ENCODE data around the gene RFX8. TPM values are rescaled to one million over a fixed set of nuclear protein-coding genes. Genes with fewer than 3 reads are reported as not detected.

Gene RFX8
- polyA plus RNA-seq, 1 of the 3 experiments (the other 2 are of a cell fraction), result 0.07 TPM

DNA sequence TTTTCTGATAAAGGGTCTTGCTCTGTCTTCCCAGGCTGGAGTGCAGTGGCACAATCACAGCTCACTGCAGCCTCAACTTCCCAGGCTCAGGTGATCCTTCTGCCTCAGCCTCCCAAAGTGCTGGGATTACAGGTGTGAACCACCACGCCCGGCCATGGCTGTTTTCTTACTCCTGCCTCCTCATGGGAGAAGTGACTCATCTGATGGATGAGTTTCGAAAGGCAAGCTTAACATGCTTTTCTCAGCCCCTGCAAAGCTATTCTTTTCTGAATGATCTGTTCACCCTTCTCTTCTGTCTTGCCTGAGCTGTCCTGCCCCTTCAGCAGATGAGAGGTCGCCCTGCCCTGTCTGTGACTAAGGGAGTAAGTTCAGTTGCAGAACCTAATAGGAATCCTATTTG lies 86.7 kb downstream of the RFX8 start:
- CTCF ChIA-PET, result interaction anchor here (0.7 to 3.7 kb wide), 13 partner anchors 9 to 618 kb away, joined by 3 to 34 read pairs (median 5); no protein-coding TSS in a partner anchor

DNA sequence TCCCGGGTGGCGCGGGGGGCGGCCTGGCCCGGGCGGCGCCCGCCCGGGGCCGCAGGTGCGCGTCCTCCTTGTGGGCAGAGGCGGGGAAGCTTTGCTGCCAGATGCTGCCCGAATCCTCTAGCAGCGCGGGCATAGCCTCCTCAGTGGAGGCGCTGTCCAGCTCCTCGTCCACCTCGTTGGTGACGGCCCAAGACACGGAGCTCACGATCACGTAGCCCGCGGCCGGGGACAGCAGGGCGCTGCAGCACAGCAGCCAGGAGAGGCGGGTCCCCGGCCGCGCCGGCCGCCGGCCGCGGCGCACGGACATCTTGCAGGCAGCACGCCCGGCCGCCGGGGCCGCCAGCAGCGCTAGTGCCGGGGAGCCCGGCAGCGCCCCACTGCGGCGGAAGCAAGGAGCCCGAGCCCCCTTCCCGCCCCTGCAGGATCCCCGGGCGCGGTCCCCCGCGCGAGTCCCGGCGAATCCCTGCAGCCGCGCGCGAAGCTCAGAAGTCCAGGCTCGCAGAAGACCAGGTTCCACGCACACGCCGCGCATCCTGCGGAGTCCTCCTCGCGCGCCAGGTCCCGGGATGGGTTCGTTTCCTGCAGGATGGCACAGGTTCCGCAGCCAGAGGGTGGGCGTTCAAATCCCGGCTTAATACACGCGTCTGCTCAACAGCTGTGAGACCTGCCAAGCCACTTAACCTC lies 87.6 kb downstream of the RFX8 start, which contains the start of gene CREG2:
TSS of gene CREG2 (minus strand) at position 353 of the 684 bp plus-strand sequence. CDS start at position 307, 46 bp downstream.
- POLR2A ChIA-PET, result interaction anchor here (1.2 to 1.3 kb wide), 2 partner anchors 14 to 79 kb away, joined by 3 to 4 read pairs; partner anchors contain the start of gene RNF149
- WGBS (ENCODE audit: low lambda C conversion rate), result 0% methylated on average over 27 of the region's 79 CpGs
- peak; percentile 93 for DNase-seq

More for the DNA sequence above, 86.7 kb downstream of the RFX8 start:
- TF ChIP-seq TCF12 (IDR thresholded peaks at IDR 0.05) (no peak), FOSL2 (IDR thresholded peaks at IDR 0.05; ENCODE audit: borderline replicate concordance, low read depth) (peak; percentile 63; the same call in 1 of the 2 replicates), RAD21 (IDR thresholded peaks at IDR 0.05; ENCODE audit: low read length) (no peak)
- TF ChIP-seq, protein P1, sequence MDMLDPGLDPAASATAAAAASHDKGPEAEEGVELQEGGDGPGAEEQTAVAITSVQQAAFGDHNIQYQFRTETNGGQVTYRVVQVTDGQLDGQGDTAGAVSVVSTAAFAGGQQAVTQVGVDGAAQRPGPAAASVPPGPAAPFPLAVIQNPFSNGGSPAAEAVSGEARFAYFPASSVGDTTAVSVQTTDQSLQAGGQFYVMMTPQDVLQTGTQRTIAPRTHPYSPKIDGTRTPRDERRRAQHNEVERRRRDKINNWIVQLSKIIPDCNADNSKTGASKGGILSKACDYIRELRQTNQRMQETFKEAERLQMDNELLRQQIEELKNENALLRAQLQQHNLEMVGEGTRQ (IDR thresholded peaks at IDR 0.05; ENCODE audit: borderline replicate concordance, low read depth, low read length), result no peak
- TF ChIP-seq, protein P2, sequence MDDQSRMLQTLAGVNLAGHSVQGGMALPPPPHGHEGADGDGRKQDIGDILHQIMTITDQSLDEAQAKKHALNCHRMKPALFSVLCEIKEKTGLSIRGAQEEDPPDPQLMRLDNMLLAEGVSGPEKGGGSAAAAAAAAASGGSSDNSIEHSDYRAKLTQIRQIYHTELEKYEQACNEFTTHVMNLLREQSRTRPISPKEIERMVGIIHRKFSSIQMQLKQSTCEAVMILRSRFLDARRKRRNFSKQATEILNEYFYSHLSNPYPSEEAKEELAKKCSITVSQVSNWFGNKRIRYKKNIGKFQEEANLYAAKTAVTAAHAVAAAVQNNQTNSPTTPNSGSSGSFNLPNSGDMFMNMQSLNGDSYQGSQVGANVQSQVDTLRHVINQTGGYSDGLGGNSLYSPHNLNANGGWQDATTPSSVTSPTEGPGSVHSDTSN (IDR thresholded peaks at IDR 0.05), result peak; percentile 68
- no peaks in the 10 kb centered on the region for H3K79me2 ChIP-seq (ENCODE audit: insufficient read depth)
- H3K27ac ChIP-seq (ENCODE audit: low read depth in 2 of 2, low read length in 1 of 2), result no peak overlapping the region
- no peak overlapping the region for H3K4me3 ChIP-seq (ENCODE audit: low read depth in 2 of 2, low read length in 1 of 2)
- DNase-seq, result no peak
- WGBS (ENCODE audit: low lambda C conversion rate), result 16% methylated on average over 4 of the region's 4 CpGs
- peaks cover 0 to 11% of the 10 kb centered on the region in 2 experiments; a peak in 1 of 4 replicates for H3K4me1 ChIP-seq (ENCODE audit: control insufficient read depth in 1 of 2, insufficient read depth in 2 of 2, low read depth in 1 of 2, low read length in 1 of 2)
- peaks cover 7% of the 10 kb centered on the region for H3F3A ChIP-seq (replicated peaks; ENCODE audit: insufficient read depth)
- peaks cover 5% of the 10 kb centered on the region; the same call in 1 of the 2 replicates for H3K27me3 ChIP-seq (ENCODE audit: insufficient read depth)
- H2AFZ ChIP-seq (ENCODE audit: low read depth), result no peak overlapping the region
- no peak overlapping the region for H3K9ac ChIP-seq
- H3K9me2 ChIP-seq, result no peaks in the 10 kb centered on the region
- POLR2A ChIA-PET, result no interaction called here
- no peaks in the 10 kb centered on the region for H4K20me1 ChIP-seq (ENCODE audit: insufficient read depth)
- H3K9me3 ChIP-seq, result no peaks in the 10 kb centered on the region
- H3K4me2 ChIP-seq, result peak overlapping the region; percentile 97
- no peaks in the 10 kb centered on the region for H3K36me3 ChIP-seq (replicated peaks in 1 of 2; ENCODE audit: control insufficient read depth in 1 of 2, insufficient read depth in 2 of 2, low read length in 1 of 2)

More for the DNA sequence above, 87.6 kb downstream of the RFX8 start, which contains the start of gene CREG2:
- Histone ChIP-seq H3K4me1 (ENCODE audit: control insufficient read depth in 1 of 2, insufficient read depth in 2 of 2, low read depth in 1 of 2, low read length in 1 of 2) (peaks cover 0 to 11% of the 10 kb centered on the region in 2 experiments; a peak in 1 of 4 replicates), H3K9me3 (no peaks in the 10 kb centered on the region), H3K4me2 (peak within 1 kb of the TSS; percentile 97), H3F3A (replicated peaks; ENCODE audit: insufficient read depth) (peaks cover 7% of the 10 kb centered on the region), H3K9ac (no peak within 1 kb of the TSS; the same call in 1 of the 2 replicates), H3K27me3 (ENCODE audit: insufficient read depth) (peaks cover 5% of the 10 kb centered on the region; the same call in 1 of the 2 replicates), H3K4me3 (ENCODE audit: low read depth in 2 of 2, low read length in 1 of 2) (peak within 1 kb of the TSS; percentile 61 to 66), H3K9me2 (no peaks in the 10 kb centered on the region), H3K79me2 (ENCODE audit: insufficient read depth) (no peaks in the 10 kb centered on the region), H3K36me3 (replicated peaks in 1 of 2; ENCODE audit: control insufficient read depth in 1 of 2, insufficient read depth in 2 of 2, low read length in 1 of 2) (no peaks in the 10 kb centered on the region), H3K27ac (ENCODE audit: low read depth in 2 of 2, low read length in 1 of 2) (no peak within 1 kb of the TSS), H4K20me1 (ENCODE audit: insufficient read depth) (no peaks in the 10 kb centered on the region), H2AFZ (ENCODE audit: low read depth) (peak within 1 kb of the TSS; percentile 82; the same call in 1 of the 2 replicates)
- TF ChIP-seq, protein P3, sequence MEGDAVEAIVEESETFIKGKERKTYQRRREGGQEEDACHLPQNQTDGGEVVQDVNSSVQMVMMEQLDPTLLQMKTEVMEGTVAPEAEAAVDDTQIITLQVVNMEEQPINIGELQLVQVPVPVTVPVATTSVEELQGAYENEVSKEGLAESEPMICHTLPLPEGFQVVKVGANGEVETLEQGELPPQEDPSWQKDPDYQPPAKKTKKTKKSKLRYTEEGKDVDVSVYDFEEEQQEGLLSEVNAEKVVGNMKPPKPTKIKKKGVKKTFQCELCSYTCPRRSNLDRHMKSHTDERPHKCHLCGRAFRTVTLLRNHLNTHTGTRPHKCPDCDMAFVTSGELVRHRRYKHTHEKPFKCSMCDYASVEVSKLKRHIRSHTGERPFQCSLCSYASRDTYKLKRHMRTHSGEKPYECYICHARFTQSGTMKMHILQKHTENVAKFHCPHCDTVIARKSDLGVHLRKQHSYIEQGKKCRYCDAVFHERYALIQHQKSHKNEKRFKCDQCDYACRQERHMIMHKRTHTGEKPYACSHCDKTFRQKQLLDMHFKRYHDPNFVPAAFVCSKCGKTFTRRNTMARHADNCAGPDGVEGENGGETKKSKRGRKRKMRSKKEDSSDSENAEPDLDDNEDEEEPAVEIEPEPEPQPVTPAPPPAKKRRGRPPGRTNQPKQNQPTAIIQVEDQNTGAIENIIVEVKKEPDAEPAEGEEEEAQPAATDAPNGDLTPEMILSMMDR (IDR thresholded peaks at IDR 0.05), result peak; percentile 62
- TF ChIP-seq RAD21 (IDR thresholded peaks at IDR 0.05; ENCODE audit: low read length) (peak; percentile 33; the same call in 1 of the 2 replicates), SMC3 (IDR thresholded peaks at IDR 0.05; ENCODE audit: low read depth, low read length) (peak; percentile 45), JUND (IDR thresholded peaks at IDR 0.05) (no peak), FOXJ3 (CRISPR knock-in tag; IDR thresholded peaks at IDR 0.05) (no peak), MXI1 (IDR thresholded peaks at IDR 0.05; ENCODE audit: low read depth, low read length) (peak; percentile 65), EP300 (IDR thresholded peaks at IDR 0.05; ENCODE audit: borderline replicate concordance in 1 of 2, low read depth in 1 of 2, low read length in 1 of 2) (no peak)
- TF ChIP-seq, protein P4, sequence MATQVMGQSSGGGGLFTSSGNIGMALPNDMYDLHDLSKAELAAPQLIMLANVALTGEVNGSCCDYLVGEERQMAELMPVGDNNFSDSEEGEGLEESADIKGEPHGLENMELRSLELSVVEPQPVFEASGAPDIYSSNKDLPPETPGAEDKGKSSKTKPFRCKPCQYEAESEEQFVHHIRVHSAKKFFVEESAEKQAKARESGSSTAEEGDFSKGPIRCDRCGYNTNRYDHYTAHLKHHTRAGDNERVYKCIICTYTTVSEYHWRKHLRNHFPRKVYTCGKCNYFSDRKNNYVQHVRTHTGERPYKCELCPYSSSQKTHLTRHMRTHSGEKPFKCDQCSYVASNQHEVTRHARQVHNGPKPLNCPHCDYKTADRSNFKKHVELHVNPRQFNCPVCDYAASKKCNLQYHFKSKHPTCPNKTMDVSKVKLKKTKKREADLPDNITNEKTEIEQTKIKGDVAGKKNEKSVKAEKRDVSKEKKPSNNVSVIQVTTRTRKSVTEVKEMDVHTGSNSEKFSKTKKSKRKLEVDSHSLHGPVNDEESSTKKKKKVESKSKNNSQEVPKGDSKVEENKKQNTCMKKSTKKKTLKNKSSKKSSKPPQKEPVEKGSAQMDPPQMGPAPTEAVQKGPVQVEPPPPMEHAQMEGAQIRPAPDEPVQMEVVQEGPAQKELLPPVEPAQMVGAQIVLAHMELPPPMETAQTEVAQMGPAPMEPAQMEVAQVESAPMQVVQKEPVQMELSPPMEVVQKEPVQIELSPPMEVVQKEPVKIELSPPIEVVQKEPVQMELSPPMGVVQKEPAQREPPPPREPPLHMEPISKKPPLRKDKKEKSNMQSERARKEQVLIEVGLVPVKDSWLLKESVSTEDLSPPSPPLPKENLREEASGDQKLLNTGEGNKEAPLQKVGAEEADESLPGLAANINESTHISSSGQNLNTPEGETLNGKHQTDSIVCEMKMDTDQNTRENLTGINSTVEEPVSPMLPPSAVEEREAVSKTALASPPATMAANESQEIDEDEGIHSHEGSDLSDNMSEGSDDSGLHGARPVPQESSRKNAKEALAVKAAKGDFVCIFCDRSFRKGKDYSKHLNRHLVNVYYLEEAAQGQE (IDR thresholded peaks at IDR 0.05; ENCODE audit: low read depth, low read length), result peak; percentile 89
- TF ChIP-seq, protein P5, sequence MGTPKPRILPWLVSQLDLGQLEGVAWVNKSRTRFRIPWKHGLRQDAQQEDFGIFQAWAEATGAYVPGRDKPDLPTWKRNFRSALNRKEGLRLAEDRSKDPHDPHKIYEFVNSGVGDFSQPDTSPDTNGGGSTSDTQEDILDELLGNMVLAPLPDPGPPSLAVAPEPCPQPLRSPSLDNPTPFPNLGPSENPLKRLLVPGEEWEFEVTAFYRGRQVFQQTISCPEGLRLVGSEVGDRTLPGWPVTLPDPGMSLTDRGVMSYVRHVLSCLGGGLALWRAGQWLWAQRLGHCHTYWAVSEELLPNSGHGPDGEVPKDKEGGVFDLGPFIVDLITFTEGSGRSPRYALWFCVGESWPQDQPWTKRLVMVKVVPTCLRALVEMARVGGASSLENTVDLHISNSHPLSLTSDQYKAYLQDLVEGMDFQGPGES (IDR thresholded peaks at IDR 0.05; ENCODE audit: low read depth, low read length), result no peak
- CTCF ChIA-PET, result interaction anchor here (0.6 to 3.7 kb wide), 34 partner anchors 10 to 619 kb away, joined by 3 to 34 read pairs (median 4); partner anchors contain the start of gene RNF149

All from SK-N-SH (cell line).